Neural cell (in vitro differentiated cells): ENCODE measurements around the gene ELMOD1.

Experiments
- POLR2AphosphoS5 ChIP-seq: IDR thresholded peaks from 2 replicates; pipeline ENCODE4 v1.6.1; 2012
- TF ChIP-seq, protein P1 (sequence below): fragments of 450-650 bp; IDR thresholded peaks from 2 replicates; pipeline ENCODE4 v1.5.1; 2014; ENCODE audit warnings: antibody characterized with exemption, mild to moderate bottlenecking, moderate library complexity; ENCODE audit not compliant: poor library complexity, severe bottlenecking
- TF ChIP-seq, protein P2 (sequence below): IDR thresholded peaks from 2 replicates; pipeline ENCODE4 v1.6.1; 2012; ENCODE audit warnings: borderline replicate concordance

DNA sequence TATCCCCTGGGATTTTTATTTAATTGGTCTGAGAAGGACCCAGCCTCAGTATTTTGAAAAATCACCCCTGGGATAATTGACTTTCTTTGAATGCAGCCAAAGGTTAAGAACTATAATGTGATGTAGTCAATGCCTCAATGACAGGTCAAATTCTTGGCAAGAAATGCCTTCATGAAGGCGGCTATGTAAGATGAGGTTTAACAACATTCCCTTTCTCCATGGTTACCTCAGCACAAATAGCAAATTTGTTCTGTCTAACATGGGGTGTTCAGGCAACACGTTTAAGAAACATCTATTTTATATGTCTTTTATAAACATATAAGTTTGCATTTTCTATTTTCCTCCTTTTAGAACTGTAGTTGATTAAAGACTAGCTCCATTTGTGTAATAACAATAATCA is 115.6 kb downstream of the ELMOD1 start:
- TF ChIP-seq POLR2AphosphoS5, result no peak
- TF ChIP-seq, protein P1, sequence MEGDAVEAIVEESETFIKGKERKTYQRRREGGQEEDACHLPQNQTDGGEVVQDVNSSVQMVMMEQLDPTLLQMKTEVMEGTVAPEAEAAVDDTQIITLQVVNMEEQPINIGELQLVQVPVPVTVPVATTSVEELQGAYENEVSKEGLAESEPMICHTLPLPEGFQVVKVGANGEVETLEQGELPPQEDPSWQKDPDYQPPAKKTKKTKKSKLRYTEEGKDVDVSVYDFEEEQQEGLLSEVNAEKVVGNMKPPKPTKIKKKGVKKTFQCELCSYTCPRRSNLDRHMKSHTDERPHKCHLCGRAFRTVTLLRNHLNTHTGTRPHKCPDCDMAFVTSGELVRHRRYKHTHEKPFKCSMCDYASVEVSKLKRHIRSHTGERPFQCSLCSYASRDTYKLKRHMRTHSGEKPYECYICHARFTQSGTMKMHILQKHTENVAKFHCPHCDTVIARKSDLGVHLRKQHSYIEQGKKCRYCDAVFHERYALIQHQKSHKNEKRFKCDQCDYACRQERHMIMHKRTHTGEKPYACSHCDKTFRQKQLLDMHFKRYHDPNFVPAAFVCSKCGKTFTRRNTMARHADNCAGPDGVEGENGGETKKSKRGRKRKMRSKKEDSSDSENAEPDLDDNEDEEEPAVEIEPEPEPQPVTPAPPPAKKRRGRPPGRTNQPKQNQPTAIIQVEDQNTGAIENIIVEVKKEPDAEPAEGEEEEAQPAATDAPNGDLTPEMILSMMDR, result no peak
- TF ChIP-seq, protein P2, sequence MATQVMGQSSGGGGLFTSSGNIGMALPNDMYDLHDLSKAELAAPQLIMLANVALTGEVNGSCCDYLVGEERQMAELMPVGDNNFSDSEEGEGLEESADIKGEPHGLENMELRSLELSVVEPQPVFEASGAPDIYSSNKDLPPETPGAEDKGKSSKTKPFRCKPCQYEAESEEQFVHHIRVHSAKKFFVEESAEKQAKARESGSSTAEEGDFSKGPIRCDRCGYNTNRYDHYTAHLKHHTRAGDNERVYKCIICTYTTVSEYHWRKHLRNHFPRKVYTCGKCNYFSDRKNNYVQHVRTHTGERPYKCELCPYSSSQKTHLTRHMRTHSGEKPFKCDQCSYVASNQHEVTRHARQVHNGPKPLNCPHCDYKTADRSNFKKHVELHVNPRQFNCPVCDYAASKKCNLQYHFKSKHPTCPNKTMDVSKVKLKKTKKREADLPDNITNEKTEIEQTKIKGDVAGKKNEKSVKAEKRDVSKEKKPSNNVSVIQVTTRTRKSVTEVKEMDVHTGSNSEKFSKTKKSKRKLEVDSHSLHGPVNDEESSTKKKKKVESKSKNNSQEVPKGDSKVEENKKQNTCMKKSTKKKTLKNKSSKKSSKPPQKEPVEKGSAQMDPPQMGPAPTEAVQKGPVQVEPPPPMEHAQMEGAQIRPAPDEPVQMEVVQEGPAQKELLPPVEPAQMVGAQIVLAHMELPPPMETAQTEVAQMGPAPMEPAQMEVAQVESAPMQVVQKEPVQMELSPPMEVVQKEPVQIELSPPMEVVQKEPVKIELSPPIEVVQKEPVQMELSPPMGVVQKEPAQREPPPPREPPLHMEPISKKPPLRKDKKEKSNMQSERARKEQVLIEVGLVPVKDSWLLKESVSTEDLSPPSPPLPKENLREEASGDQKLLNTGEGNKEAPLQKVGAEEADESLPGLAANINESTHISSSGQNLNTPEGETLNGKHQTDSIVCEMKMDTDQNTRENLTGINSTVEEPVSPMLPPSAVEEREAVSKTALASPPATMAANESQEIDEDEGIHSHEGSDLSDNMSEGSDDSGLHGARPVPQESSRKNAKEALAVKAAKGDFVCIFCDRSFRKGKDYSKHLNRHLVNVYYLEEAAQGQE, result no peak
